Measurements from ENCODE around the gene ADARB1.
A peak's percentile ranks its signal among the peaks of the same experiment; 100 is the strongest.

The ADARB1 gene

GRCh38 chr21:45091550-45092322 is 17.4 kb downstream of the ADARB1 start:
- no peak for TF ChIP-seq POLR2A (IDR thresholded peaks at IDR 0.05; ENCODE audit: low read depth, low read length)
- no peak for TF ChIP-seq TAF1 (IDR thresholded peaks at IDR 0.05; ENCODE audit: borderline replicate concordance, low read depth, low read length)
- no peak for TF ChIP-seq POLR2AphosphoS5 (IDR thresholded peaks at IDR 0.05; ENCODE audit: low read depth, low read length)
- FAIRE-seq (no peak), DNase-seq (ENCODE audit: insufficient read length) (no peak)

GRCh38 chr21:45093035-45093532 is 18.7 kb downstream of the ADARB1 start:
- TF ChIP-seq POLR2AphosphoS5 (IDR thresholded peaks at IDR 0.05; ENCODE audit: low read depth, low read length) (no peak), POLR2A (IDR thresholded peaks at IDR 0.05; ENCODE audit: low read depth, low read length) (no peak), TAF1 (IDR thresholded peaks at IDR 0.05; ENCODE audit: borderline replicate concordance, low read depth, low read length) (no peak)
- no peak for FAIRE-seq

GRCh38 chr21:45094412-45094811 is 20.0 kb downstream of the ADARB1 start:
- DNase-seq (ENCODE audit: insufficient read length) (no peak), FAIRE-seq (no peak)
- TF ChIP-seq TAF1 (IDR thresholded peaks at IDR 0.05; ENCODE audit: borderline replicate concordance, low read depth, low read length) (no peak), POLR2A (IDR thresholded peaks at IDR 0.05; ENCODE audit: low read depth, low read length) (no peak), POLR2AphosphoS5 (IDR thresholded peaks at IDR 0.05; ENCODE audit: low read depth, low read length) (no peak)

More at GRCh38 chr21:45093035-45093532, 18.7 kb downstream of the ADARB1 start:
- DNase-seq (ENCODE audit: insufficient read length) = no peak

GRCh38 chr21:45095505-45095904 is 21.1 kb downstream of the ADARB1 start:
- FAIRE-seq (no peak), DNase-seq (ENCODE audit: insufficient read length) (no peak)
- no peak for TF ChIP-seq POLR2A (IDR thresholded peaks at IDR 0.05; ENCODE audit: low read depth, low read length)
- no peak for TF ChIP-seq POLR2AphosphoS5 (IDR thresholded peaks at IDR 0.05; ENCODE audit: low read depth, low read length)
- no peak for TF ChIP-seq TAF1 (IDR thresholded peaks at IDR 0.05; ENCODE audit: borderline replicate concordance, low read depth, low read length)

- DNase-seq (ENCODE audit: insufficient read length) = no peak
- TF ChIP-seq TAF1 (IDR thresholded peaks at IDR 0.05; ENCODE audit: borderline replicate concordance, low read depth, low read length) (no peak), POLR2A (IDR thresholded peaks at IDR 0.05; ENCODE audit: low read depth, low read length) (no peak), POLR2AphosphoS5 (IDR thresholded peaks at IDR 0.05; ENCODE audit: low read depth, low read length) (no peak)
- no peak for FAIRE-seq
These were observed 21.8 kb downstream of the ADARB1 start for GRCh38 chr21:45096217-45096616.

GRCh38 chr21:45097827-45098387 is 23.5 kb downstream of the ADARB1 start:
- DNase-seq (ENCODE audit: insufficient read length) = no peak
- TF ChIP-seq TAF1 (IDR thresholded peaks at IDR 0.05; ENCODE audit: borderline replicate concordance, low read depth, low read length) (no peak), POLR2AphosphoS5 (IDR thresholded peaks at IDR 0.05; ENCODE audit: low read depth, low read length) (no peak), POLR2A (IDR thresholded peaks at IDR 0.05; ENCODE audit: low read depth, low read length) (no peak)
- no peak for FAIRE-seq

- DNase-seq (ENCODE audit: insufficient read length) = no peak
- TF ChIP-seq TAF1 (IDR thresholded peaks at IDR 0.05; ENCODE audit: borderline replicate concordance, low read depth, low read length) = no peak
- no peak for TF ChIP-seq POLR2A (IDR thresholded peaks at IDR 0.05; ENCODE audit: low read depth, low read length)
- TF ChIP-seq POLR2AphosphoS5 (IDR thresholded peaks at IDR 0.05; ENCODE audit: low read depth, low read length) = no peak
- peak; percentile 36 for FAIRE-seq
These were observed 24.5 kb downstream of the ADARB1 start for GRCh38 chr21:45098867-45099266.

GRCh38 chr21:45099571-45099970 is 25.2 kb downstream of the ADARB1 start:
- FAIRE-seq = no peak
- TF ChIP-seq TAF1 (IDR thresholded peaks at IDR 0.05; ENCODE audit: borderline replicate concordance, low read depth, low read length) = no peak
- TF ChIP-seq POLR2AphosphoS5 (IDR thresholded peaks at IDR 0.05; ENCODE audit: low read depth, low read length) = no peak
- no peak for TF ChIP-seq POLR2A (IDR thresholded peaks at IDR 0.05; ENCODE audit: low read depth, low read length)
- no peak for DNase-seq (ENCODE audit: insufficient read length)

- no peak for DNase-seq (ENCODE audit: insufficient read length)
- TF ChIP-seq POLR2AphosphoS5 (IDR thresholded peaks at IDR 0.05; ENCODE audit: low read depth, low read length) = no peak
- TF ChIP-seq TAF1 (IDR thresholded peaks at IDR 0.05; ENCODE audit: borderline replicate concordance, low read depth, low read length) = no peak
- TF ChIP-seq POLR2A (IDR thresholded peaks at IDR 0.05; ENCODE audit: low read depth, low read length) = no peak
- no peak for FAIRE-seq
These were observed 26.5 kb downstream of the ADARB1 start for GRCh38 chr21:45100866-45101265.

GRCh38 chr21:45102391-45102932 is 28.1 kb downstream of the ADARB1 start:
- TF ChIP-seq TAF1 (IDR thresholded peaks at IDR 0.05; ENCODE audit: borderline replicate concordance, low read depth, low read length) = no peak
- DNase-seq (ENCODE audit: insufficient read length) = no peak
- FAIRE-seq = no peak

- TF ChIP-seq POLR2AphosphoS5 (IDR thresholded peaks at IDR 0.05; ENCODE audit: low read depth, low read length) = no peak
- no peak for TF ChIP-seq TAF1 (IDR thresholded peaks at IDR 0.05; ENCODE audit: borderline replicate concordance, low read depth, low read length)
- no peak for TF ChIP-seq POLR2A (IDR thresholded peaks at IDR 0.05; ENCODE audit: low read depth, low read length)
- FAIRE-seq = no peak
- DNase-seq (ENCODE audit: insufficient read length) = no peak
These were observed 29.7 kb downstream of the ADARB1 start for GRCh38 chr21:45103971-45104520.

All from GM12892 (cell line).